GM21515 (cell line): ENCODE measurements around the gene FGF16.
"Not testable (repeated sequence)": the region's sequence is repeated elsewhere in the genome, so short reads cannot be mapped to it uniquely, and the experiment has no call there.

Experiments
- ATAC-seq: cut with Tn5 transposase; IDR thresholded peaks from one replicate; pipeline ENCODE4 v1.9.1; 2021; ENCODE audit not compliant: unreplicated experiment

The FGF16 gene

GRCh38 chrX:77446029-77446585 is 1.1 kb upstream of the FGF16 start:
- ATAC-seq = no peak

DNA sequence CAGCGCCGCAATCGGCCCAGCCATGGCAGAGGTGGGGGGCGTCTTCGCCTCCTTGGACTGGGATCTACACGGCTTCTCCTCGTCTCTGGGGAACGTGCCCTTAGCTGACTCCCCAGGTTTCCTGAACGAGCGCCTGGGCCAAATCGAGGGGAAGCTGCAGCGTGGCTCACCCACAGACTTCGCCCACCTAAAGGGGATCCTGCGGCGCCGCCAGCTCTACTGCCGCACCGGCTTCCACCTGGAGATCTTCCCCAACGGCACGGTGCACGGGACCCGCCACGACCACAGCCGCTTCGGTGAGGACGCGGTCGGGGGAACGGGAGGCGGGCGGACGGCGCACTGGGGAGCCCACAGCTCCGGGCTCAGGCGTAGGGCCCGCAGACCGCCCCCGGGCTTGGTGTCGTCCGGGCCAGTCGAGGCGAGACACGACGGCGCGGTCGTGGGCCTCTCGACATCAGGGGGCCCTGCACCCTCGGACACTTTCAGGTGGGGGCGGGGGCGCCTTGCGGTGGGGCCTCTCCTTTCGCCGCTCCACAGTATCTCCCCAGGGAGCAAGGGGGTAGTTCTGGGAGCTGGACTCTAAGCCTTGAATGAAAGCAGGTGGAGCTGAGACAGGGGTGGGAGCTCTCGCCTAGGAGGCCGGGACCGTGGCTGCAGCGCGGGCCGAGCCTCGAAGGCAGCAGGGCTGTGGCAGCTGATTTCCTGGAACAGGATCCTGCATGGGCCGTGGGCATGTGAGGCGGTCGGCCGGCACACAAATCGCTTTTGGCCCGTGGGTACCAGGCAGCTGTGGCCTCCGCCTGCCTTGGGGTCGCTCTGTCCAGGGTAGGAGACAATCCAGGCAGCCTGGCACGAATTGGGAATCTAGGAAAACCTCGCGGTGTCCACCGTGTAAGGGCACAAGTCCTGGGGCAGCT is 722 bp downstream of the FGF16 start:
- ATAC-seq = no peak

GRCh38 chrX:77450415-77450814 is 3.2 kb downstream of the FGF16 start:
- no peak for ATAC-seq

DNA sequence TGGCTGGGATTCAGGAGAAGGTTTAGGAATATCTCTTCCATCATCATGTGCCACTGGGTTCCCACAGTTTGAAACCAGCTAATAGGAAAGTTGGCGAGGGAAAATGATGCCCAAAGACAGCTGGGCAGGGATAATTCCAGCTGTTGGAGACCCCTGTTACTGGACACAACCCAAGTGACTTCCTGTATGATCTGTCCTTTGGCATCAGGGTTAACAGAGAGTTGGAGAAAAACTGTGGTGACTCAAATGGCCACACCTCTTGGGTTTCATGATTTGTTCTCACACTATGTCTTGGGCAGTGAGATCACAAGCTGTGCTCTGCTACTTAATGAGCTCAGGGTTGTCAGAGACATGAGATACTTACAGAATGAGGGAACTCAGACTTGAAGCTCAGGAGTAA is 3.8 kb downstream of the FGF16 start:
- no peak for ATAC-seq

DNA sequence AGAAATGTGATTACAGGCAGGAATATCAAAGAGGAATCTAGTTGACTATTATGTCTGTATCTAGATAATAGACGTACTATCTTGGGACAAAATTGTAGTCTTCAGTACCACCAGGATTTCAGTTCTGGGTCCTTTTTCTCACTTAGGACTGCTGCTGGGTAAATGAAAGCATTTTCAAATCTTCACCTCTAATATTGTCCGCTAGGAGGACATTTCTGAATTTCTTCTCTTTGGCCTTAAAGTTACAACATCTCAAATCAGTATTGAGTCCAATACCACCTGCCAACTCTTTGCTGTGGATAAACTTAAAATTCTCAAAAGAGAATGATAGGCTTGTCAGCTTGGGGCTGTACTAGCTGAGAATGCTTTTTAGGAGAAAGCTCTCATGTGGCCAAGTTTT is 6.0 kb downstream of the FGF16 start:
- ATAC-seq = no peak

DNA sequence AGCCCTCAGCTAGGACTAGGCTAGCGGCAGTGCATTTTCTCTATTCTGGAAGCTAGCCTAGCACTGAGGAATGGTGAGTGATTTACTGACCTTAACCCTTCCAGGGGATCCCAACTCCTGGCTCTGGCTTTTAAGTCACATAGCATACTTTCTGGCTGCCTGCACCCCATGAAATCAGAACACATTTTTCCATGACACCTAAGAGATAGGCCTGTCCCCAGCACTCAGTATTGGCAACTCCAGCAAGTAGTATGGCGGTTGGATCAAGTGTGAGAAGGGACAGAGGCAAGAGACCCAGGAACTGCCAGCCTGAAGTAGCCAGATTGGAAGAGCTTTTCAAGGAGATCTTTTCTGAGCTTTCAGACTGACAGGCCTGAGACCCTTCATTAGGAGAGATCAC is 8.2 kb downstream of the FGF16 start:
- no peak for ATAC-seq

GRCh38 chrX:77484045-77484444 is 36.9 kb downstream of the FGF16 start:
- ATAC-seq = no peak

GRCh38 chrX:77493677-77494553 is 46.7 kb downstream of the FGF16 start:
- no peak for ATAC-seq

GRCh38 chrX:77500164-77500563 is 53.0 kb downstream of the FGF16 start:
- not testable (repeated sequence) for ATAC-seq

GRCh38 chrX:77502951-77503525 is 55.8 kb downstream of the FGF16 start:
- ATAC-seq = no peak

DNA sequence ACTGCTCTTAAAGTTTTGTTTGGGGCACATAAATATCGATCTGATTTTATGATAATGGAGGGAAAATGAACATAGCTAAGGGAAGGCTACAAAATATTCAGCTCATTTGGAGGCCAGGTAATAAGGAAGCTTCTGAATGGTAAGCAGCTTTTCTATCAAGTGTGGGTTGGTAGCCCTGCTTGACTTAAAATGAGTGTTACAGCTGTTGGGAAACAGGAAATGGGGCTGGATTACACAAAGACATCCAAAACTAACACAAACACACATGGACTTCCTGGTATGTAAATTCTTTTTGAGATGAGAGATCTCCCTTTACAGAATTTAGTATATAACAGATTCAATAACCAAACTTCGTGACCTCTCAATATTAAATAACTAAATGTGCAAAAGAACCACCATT is 58.0 kb downstream of the FGF16 start:
- no peak for ATAC-seq
